IgD-negative memory B cell (primary cell): ENCODE measurements around the gene KXD1. TPM values are rescaled to one million over a fixed set of nuclear protein-coding genes. Genes with fewer than 3 reads are reported as not detected.

Experiments
- H3K27ac Mint-ChIP-seq, 3 donors: one replicate each; pipeline ENCODE4 v1.8.0; 2020 to 2022; ENCODE audit warnings: mild to moderate bottlenecking in 3 of 3, mixed read lengths in 3 of 3, moderate library complexity in 1 of 3
- H3K27me3 Mint-ChIP-seq: one replicate; pipeline ENCODE4 v1.8.0; 2021; ENCODE audit warnings: mixed read lengths
- H3K36me3 Mint-ChIP-seq: one replicate; pipeline ENCODE4 v1.8.0; 2020; ENCODE audit warnings: mild to moderate bottlenecking, mixed read lengths
- H3K4me1 Mint-ChIP-seq, 3 donors: one replicate each; pipeline ENCODE4 v1.8.0; 2020 to 2022; ENCODE audit warnings: mixed read lengths in 3 of 3, mild to moderate bottlenecking in 1 of 3
- H3K4me3 Mint-ChIP-seq, 4 donors: one replicate each; pipeline ENCODE4 v1.8.0; 2020 to 2022; ENCODE audit warnings: mild to moderate bottlenecking in 4 of 4, mixed read lengths in 4 of 4, moderate library complexity in 3 of 4
- H3K9me3 Mint-ChIP-seq, 3 donors: one replicate each; pipeline ENCODE4 v1.8.0; 2020 to 2021; ENCODE audit warnings: mixed read lengths in 3 of 3, mild to moderate bottlenecking in 1 of 3
- polyA plus RNA-seq: library from polyadenylated mRNA; unstranded; fragments of 300-500 nt; fragmentation: Illumina TruSeq; gene quantifications from one replicate; pipeline ENCODE4 v1.2.3, GENCODE V29; 2021

The KXD1 gene
- polyA plus RNA-seq, 1 donor from 2014 or later = 82.8 TPM

DNA sequence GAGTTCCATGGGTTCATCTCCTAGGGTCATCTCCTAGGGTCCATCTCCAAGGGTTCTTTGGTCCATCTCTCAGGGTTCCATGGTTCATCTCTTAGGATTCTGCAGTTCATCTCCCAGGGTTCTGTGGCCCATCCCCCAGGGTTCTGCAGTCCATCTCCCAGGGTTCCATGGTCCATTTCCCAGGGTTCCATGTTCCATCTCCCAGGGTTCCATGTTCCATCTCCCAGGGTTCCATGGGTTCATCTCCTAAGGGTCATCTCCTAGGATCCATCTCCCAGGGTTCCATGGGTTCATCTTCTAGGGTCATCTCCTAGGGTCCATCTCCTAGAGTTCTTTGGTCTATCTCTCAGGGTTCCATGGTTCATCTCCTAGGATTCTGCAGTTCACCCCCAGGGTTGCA, 59.9 kb downstream of the KXD1 start:
- Mint-ChIP-seq H3K4me3 (no peak overlapping the region), H3K27me3 (peaks cover 30% of the 10 kb centered on the region), H3K27ac (no peak overlapping the region), H3K36me3 (peaks cover 2% of the 10 kb centered on the region), H3K4me1 (peaks cover 0 to 13% (median 2%) of the 10 kb centered on the region in 3 donors), H3K9me3 (no peaks in the 10 kb centered on the region)

DNA sequence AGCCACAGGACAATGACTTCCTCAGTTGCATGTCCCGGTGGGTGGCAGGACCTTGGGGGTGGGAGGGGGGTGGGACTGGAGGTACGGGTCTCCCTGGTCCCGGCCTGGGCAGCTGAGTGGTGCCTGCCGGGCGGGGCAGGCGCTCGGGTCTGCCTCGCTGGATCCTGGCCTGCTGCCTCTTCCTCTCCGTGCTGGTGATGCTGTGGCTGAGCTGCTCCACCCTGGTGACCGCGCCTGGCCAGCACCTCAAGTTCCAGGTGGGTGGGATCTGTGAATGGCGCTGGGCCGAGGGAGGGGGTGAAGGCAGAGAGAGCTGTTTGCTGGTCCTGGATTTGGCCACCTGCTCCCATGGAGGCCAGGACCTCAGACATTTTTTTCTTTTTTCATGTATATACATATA, 60.6 kb downstream of the KXD1 start:
- Mint-ChIP-seq H3K9me3 (no peaks in the 10 kb centered on the region), H3K27ac (no peak overlapping the region), H3K36me3 (peaks cover 2% of the 10 kb centered on the region), H3K4me3 (no peak overlapping the region), H3K4me1 (peaks cover 0 to 12% (median 2%) of the 10 kb centered on the region in 3 donors), H3K27me3 (peaks cover 29% of the 10 kb centered on the region)

Other genes with a start within 250 kb of the KXD1 start
- 137 TPM for gene LSM4, start 234.8 kb upstream of the KXD1 start, polyA plus RNA-seq
- gene PGPEP1, start 217.3 kb upstream of the KXD1 start, polyA plus RNA-seq = 8.4 TPM
- gene GDF15, start 171.7 kb upstream of the KXD1 start, polyA plus RNA-seq = not detected
- 14.9 TPM for gene LRRC25, start 160.2 kb upstream of the KXD1 start, polyA plus RNA-seq
- gene SSBP4, start 138.5 kb upstream of the KXD1 start, polyA plus RNA-seq = 97.4 TPM
- gene ISYNA1, start 119.7 kb upstream of the KXD1 start, polyA plus RNA-seq = 17.2 TPM
- gene ELL, start 35.8 kb upstream of the KXD1 start, polyA plus RNA-seq = 19.7 TPM
- 120 TPM for gene FKBP8, start 14.3 kb upstream of the KXD1 start, polyA plus RNA-seq
- 1,891 TPM for gene UBA52, start 14.0 kb downstream of the KXD1 start, polyA plus RNA-seq
- gene REX1BD, start 30.9 kb downstream of the KXD1 start, polyA plus RNA-seq = 138 TPM
- gene CRLF1, start 48.9 kb downstream of the KXD1 start, polyA plus RNA-seq = 0.38 TPM
- not detected for gene TMEM59L, start 55.0 kb downstream of the KXD1 start, polyA plus RNA-seq
- 3.2 TPM for gene KLHL26, start 79.2 kb downstream of the KXD1 start, polyA plus RNA-seq
- gene CRTC1, start 125.8 kb downstream of the KXD1 start, polyA plus RNA-seq = 1.7 TPM
- not detected for gene COMP, start 233.4 kb downstream of the KXD1 start, polyA plus RNA-seq